K562 (cell line): ENCODE data around the gene MECP2. TPM values are rescaled to one million over a fixed set of nuclear protein-coding genes. Genes with fewer than 3 reads are reported as not detected.
A peak's percentile ranks its signal among the peaks of the same experiment; 100 is the strongest.

Source experiments
- ARID1B ChIP-seq: fragments of 450-650 bp; IDR thresholded peaks from 2 replicates; pipeline ENCODE4 v1.6.1; 2016; ENCODE audit warnings: antibody characterized with exemption, mild to moderate bottlenecking, inconsistent platforms
- HEY1 ChIP-seq: fragments of 250-450 bp; sonication (Bioruptor Pico); IDR thresholded peaks from 2 replicates; pipeline ENCODE4 v1.5.0; 2020; ENCODE audit warnings: mild to moderate bottlenecking, moderate library complexity, borderline replicate concordance
- NCOA1 ChIP-seq: fragments of 450-650 bp; IDR thresholded peaks from 2 replicates; pipeline ENCODE4 v1.6.1; 2016; ENCODE audit warnings: low read depth
- NFIX ChIP-seq: fragments of 250-450 bp; sonication (Bioruptor Pico); IDR thresholded peaks from 2 replicates; pipeline ENCODE4 v1.4.0; 2020; ENCODE audit warnings: low read depth, mild to moderate bottlenecking, moderate library complexity
- NRF1 ChIP-seq, 2 experiments: fragments of 450-650 bp; IDR thresholded peaks in 1 of 2; conservative IDR thresholded peaks in 1 of 2; 2 replicates each; pipeline ENCODE4 v1.6.1; 2014; ENCODE audit warnings: mild to moderate bottlenecking in 2 of 2
- SIN3A ChIP-seq, 2 experiments: fragments of 150-350 bp in 1 of 2; IDR thresholded peaks; 2 replicates each; pipeline ENCODE4 v1.6.1; 2011 to 2016; ENCODE audit warnings: borderline replicate concordance in 2 of 2, low read depth in 2 of 2, low read length in 2 of 2, mild to moderate bottlenecking in 2 of 2, moderate library complexity in 2 of 2; ENCODE audit not compliant: control insufficient read depth in 1 of 2
- XRCC4 ChIP-seq: IDR thresholded peaks from one replicate; pipeline ENCODE4 v1.6.1; 2011; ENCODE audit not compliant: insufficient read depth, insufficient read length; ENCODE audit errors: extremely low read depth
- ZKSCAN1 ChIP-seq: fragments of 150-350 bp; IDR thresholded peaks from 2 replicates; pipeline ENCODE4 v1.6.1; 2016; ENCODE audit warnings: low read depth, low read length
- polyA plus RNA-seq, 8 experiments: library from polyadenylated mRNA; depleted of rRNA in 4 of 8; stranded (reverse) in 5 of 8; unstranded in 3 of 8; fragments of >200 nt; fragmentation: Nextera tagmentation in 2 of 8; fragmentation: Illumina TruSeq in 1 of 8; extraction: Ambion mirVana in 2 of 8; extraction: Trizol in 1 of 8; gene quantifications; 2 replicates each; pipeline versions ENCODE4 v1.2.1 to v1.2.3, GENCODE V29; 2011 to 2014; ENCODE audit warnings: inconsistent platforms in 1 of 8, missing spikeins in 1 of 8
- total RNA-seq, 7 experiments: library from RNA; depleted of rRNA in 6 of 7; stranded (reverse); fragments of >200 nt in 6 of 7; fragmentation: Illumina TruSeq in 2 of 7; extraction: Trizol in 2 of 7; gene quantifications; 2 replicates each; pipeline versions ENCODE4 v1.2.1 to v1.2.3, GENCODE V29; 2011 to 2021; ENCODE audit warnings: low replicate concordance in 1 of 7
- TF ChIP-seq, protein P1 (sequence below), 2 experiments: fragments of 450-650 bp in 1 of 2; IDR thresholded peaks; 2 replicates each; pipeline ENCODE4 v1.6.1; 2011 to 2017; ENCODE audit warnings: low read depth in 2 of 2, antibody characterized with exemption in 1 of 2, borderline replicate concordance in 1 of 2, low read length in 1 of 2, mild to moderate bottlenecking in 1 of 2, mixed read lengths in 1 of 2; ENCODE audit not compliant: control insufficient read depth in 1 of 2
- TF ChIP-seq, protein P2 (sequence below): IDR thresholded peaks from 2 replicates; pipeline ENCODE4 v1.6.1; 2014; ENCODE audit warnings: antibody characterized with exemption
- TF ChIP-seq, protein P3 (sequence below): fragments of 200-800 bp; sonication (Bioruptor generic); IDR thresholded peaks from 2 replicates; pipeline ENCODE4 v1.6.1; 2017; ENCODE audit warnings: missing genetic modification characterization, missing compliant biosample characterization
- TF ChIP-seq, protein P4 (sequence below): sonication (generic); formaldehyde crosslinking; IDR thresholded peaks from 2 replicates; pipeline ENCODE4 v1.4.0; 2020; ENCODE audit warnings: mild to moderate bottlenecking, missing genetic modification reagents
- TF ChIP-seq, protein P5 (sequence below): fragments of 450-650 bp; formaldehyde crosslinking; IDR thresholded peaks from 2 replicates; pipeline ENCODE4 v1.4.0; 2020; ENCODE audit warnings: mild to moderate bottlenecking, mixed read lengths

MECP2 gene
- total and polyA plus RNA-seq, 9 of the 15 experiments (the other 6 are each of a cell fraction or from before 2014, with no cell fraction given), result 2.1 to 50.9 (median 30.5) TPM

DNA sequence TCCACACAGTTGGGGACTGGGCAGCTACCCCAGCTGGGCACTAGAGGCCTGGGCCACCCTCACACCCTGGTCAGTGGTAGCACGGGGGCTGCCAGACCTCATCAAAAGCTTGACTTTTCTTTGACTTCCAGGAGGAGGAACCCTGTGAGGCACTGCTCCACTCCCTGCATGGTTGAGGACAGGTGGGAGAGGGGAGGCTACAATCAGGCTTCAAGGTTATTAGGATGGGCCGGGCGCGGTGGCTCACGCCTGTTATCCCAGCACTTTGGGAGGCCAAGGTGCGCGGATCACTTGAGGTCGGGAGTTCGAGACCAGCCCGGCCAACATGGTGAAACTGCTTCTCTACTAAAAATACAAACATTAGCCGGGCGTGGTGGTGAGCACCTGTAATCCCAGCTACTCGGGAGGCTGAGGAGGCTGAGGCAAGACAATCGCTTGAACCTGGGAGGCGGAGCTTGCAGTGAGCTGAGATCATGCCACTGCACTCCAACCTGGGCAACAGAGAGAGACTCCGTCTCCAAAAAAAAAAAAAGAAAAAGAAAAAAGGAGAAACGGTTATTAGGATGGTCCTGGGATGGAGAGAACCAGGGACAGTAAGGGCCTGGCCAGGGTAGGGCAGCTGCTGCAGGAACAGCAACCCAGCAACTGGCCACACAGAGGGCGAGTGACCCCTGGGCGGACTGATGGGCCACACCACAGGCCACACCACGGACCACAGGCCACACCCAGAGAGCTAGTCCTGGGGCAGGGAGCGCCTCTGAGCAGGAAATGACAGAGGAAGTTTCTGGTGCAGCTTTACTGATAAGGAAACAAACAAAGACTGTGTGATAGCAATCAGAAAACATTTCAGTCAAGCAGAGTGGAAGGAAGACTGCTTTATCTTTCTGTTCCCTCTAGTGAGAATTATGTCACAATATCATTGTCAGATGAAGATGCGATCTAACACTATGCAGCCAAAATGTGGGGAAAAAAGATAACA is 26.0 kb upstream of the MECP2 start (continued):
- TF ChIP-seq, protein P1, sequence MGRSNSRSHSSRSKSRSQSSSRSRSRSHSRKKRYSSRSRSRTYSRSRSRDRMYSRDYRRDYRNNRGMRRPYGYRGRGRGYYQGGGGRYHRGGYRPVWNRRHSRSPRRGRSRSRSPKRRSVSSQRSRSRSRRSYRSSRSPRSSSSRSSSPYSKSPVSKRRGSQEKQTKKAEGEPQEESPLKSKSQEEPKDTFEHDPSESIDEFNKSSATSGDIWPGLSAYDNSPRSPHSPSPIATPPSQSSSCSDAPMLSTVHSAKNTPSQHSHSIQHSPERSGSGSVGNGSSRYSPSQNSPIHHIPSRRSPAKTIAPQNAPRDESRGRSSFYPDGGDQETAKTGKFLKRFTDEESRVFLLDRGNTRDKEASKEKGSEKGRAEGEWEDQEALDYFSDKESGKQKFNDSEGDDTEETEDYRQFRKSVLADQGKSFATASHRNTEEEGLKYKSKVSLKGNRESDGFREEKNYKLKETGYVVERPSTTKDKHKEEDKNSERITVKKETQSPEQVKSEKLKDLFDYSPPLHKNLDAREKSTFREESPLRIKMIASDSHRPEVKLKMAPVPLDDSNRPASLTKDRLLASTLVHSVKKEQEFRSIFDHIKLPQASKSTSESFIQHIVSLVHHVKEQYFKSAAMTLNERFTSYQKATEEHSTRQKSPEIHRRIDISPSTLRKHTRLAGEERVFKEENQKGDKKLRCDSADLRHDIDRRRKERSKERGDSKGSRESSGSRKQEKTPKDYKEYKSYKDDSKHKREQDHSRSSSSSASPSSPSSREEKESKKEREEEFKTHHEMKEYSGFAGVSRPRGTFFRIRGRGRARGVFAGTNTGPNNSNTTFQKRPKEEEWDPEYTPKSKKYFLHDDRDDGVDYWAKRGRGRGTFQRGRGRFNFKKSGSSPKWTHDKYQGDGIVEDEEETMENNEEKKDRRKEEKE (IDR thresholded peaks at IDR 0.05; ENCODE audit: borderline replicate concordance in 1 of 2, control insufficient read depth in 1 of 2, low read depth in 2 of 2, low read length in 1 of 2), result no peak
- no peak for TF ChIP-seq NFIX (CRISPR knock-in tag)
- TF ChIP-seq ZKSCAN1, result peak; percentile 59; the same call in 1 of the 2 replicates
- TF ChIP-seq, protein P2, sequence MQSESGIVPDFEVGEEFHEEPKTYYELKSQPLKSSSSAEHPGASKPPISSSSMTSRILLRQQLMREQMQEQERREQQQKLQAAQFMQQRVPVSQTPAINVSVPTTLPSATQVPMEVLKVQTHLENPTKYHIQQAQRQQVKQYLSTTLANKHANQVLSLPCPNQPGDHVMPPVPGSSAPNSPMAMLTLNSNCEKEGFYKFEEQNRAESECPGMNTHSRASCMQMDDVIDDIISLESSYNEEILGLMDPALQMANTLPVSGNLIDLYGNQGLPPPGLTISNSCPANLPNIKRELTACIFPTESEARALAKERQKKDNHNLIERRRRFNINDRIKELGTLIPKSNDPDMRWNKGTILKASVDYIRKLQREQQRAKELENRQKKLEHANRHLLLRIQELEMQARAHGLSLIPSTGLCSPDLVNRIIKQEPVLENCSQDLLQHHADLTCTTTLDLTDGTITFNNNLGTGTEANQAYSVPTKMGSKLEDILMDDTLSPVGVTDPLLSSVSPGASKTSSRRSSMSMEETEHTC, result no peak
- TF ChIP-seq XRCC4, result no peak
- peak; percentile 34 to 55; a peak in 3 of 4 replicates for TF ChIP-seq NRF1 (conservative IDR thresholded peaks at IDR 0.05 in 1 of 2, IDR thresholded peaks at IDR 0.05 in 1 of 2)
- TF ChIP-seq, protein P3, sequence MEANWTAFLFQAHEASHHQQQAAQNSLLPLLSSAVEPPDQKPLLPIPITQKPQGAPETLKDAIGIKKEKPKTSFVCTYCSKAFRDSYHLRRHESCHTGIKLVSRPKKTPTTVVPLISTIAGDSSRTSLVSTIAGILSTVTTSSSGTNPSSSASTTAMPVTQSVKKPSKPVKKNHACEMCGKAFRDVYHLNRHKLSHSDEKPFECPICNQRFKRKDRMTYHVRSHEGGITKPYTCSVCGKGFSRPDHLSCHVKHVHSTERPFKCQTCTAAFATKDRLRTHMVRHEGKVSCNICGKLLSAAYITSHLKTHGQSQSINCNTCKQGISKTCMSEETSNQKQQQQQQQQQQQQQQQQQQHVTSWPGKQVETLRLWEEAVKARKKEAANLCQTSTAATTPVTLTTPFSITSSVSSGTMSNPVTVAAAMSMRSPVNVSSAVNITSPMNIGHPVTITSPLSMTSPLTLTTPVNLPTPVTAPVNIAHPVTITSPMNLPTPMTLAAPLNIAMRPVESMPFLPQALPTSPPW (CRISPR knock-in tag), result no peak
- TF ChIP-seq HEY1 (CRISPR knock-in tag), result no peak
- TF ChIP-seq, protein P4, sequence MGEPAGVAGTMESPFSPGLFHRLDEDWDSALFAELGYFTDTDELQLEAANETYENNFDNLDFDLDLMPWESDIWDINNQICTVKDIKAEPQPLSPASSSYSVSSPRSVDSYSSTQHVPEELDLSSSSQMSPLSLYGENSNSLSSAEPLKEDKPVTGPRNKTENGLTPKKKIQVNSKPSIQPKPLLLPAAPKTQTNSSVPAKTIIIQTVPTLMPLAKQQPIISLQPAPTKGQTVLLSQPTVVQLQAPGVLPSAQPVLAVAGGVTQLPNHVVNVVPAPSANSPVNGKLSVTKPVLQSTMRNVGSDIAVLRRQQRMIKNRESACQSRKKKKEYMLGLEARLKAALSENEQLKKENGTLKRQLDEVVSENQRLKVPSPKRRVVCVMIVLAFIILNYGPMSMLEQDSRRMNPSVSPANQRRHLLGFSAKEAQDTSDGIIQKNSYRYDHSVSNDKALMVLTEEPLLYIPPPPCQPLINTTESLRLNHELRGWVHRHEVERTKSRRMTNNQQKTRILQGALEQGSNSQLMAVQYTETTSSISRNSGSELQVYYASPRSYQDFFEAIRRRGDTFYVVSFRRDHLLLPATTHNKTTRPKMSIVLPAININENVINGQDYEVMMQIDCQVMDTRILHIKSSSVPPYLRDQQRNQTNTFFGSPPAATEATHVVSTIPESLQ, result no peak
- TF ChIP-seq SIN3A (IDR thresholded peaks at IDR 0.05; ENCODE audit: borderline replicate concordance in 2 of 2, control insufficient read depth in 1 of 2, low read depth in 2 of 2, low read length in 2 of 2), result no peak
- TF ChIP-seq, protein P5, sequence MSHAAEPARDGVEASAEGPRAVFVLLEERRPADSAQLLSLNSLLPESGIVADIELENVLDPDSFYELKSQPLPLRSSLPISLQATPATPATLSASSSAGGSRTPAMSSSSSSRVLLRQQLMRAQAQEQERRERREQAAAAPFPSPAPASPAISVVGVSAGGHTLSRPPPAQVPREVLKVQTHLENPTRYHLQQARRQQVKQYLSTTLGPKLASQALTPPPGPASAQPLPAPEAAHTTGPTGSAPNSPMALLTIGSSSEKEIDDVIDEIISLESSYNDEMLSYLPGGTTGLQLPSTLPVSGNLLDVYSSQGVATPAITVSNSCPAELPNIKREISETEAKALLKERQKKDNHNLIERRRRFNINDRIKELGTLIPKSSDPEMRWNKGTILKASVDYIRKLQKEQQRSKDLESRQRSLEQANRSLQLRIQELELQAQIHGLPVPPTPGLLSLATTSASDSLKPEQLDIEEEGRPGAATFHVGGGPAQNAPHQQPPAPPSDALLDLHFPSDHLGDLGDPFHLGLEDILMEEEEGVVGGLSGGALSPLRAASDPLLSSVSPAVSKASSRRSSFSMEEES (CRISPR knock-in tag), result no peak
- TF ChIP-seq NCOA1, result peak; percentile 87
- peak; percentile 97 for TF ChIP-seq ARID1B
